Neutrophil (primary cell): ENCODE results near the gene KLHL29.

ENCODE experiments used
- H3K27ac ChIP-seq: fragments of 200-600 bp; sonication (generic); 2 replicates; pipeline ENCODE4 v1.5.1; 2016; ENCODE audit warnings: mild to moderate bottlenecking, moderate library complexity
- H3K27me3 ChIP-seq: fragments of 200-600 bp; sonication (generic); 2 replicates; pipeline ENCODE4 v1.6.0; 2016; ENCODE audit warnings: mild to moderate bottlenecking
- H3K36me3 ChIP-seq: fragments of 200-600 bp; sonication (generic); 2 replicates; pipeline ENCODE4 v1.5.1; 2017
- H3K4me1 ChIP-seq, 2 experiments: fragments of 200-600 bp in 1 of 2; sonication (generic) in 1 of 2; 1 replicate in 1 of 2; 2 replicates in 1 of 2; pipeline versions ENCODE4 v1.5.1 to v1.6.1; 2013 to 2016; ENCODE audit warnings: low read depth in 1 of 2, low read length in 1 of 2, mild to moderate bottlenecking in 1 of 2, moderate library complexity in 1 of 2; ENCODE audit not compliant: control insufficient read depth in 1 of 2, insufficient read depth in 1 of 2
- H3K4me3 ChIP-seq, 2 experiments: fragments of 200-600 bp in 1 of 2; sonication (generic) in 1 of 2; 1 replicate in 1 of 2; 2 replicates in 1 of 2; pipeline ENCODE4 v1.5.1; 2013 to 2016; ENCODE audit warnings: low read depth in 1 of 2, low read length in 1 of 2, mild to moderate bottlenecking in 1 of 2, moderate library complexity in 1 of 2
- H3K9me3 ChIP-seq: fragments of 200-600 bp; sonication (generic); 2 replicates; pipeline ENCODE4 v1.5.1; 2016
- TF ChIP-seq, protein P1 (sequence below): fragments of 200-600 bp; sonication (generic); IDR thresholded peaks from 2 replicates; pipeline ENCODE4 v1.5.1; 2016; ENCODE audit warnings: antibody characterized with exemption

KLHL29 gene

GRCh38 chr2:23757686-23758433 lies 372.9 kb downstream of the KLHL29 start:
- Histone ChIP-seq H3K36me3 (peaks cover 66% of the 10 kb centered on the region), H3K27ac (no peak overlapping the region)
- TF ChIP-seq, protein P1, sequence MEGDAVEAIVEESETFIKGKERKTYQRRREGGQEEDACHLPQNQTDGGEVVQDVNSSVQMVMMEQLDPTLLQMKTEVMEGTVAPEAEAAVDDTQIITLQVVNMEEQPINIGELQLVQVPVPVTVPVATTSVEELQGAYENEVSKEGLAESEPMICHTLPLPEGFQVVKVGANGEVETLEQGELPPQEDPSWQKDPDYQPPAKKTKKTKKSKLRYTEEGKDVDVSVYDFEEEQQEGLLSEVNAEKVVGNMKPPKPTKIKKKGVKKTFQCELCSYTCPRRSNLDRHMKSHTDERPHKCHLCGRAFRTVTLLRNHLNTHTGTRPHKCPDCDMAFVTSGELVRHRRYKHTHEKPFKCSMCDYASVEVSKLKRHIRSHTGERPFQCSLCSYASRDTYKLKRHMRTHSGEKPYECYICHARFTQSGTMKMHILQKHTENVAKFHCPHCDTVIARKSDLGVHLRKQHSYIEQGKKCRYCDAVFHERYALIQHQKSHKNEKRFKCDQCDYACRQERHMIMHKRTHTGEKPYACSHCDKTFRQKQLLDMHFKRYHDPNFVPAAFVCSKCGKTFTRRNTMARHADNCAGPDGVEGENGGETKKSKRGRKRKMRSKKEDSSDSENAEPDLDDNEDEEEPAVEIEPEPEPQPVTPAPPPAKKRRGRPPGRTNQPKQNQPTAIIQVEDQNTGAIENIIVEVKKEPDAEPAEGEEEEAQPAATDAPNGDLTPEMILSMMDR = no peak

More at GRCh38 chr2:23757686-23758433, 372.9 kb downstream of the KLHL29 start:
- Histone ChIP-seq H3K4me1 (no peaks in the 10 kb centered on the region), H3K9me3 (no peaks in the 10 kb centered on the region), H3K4me3 (no peak overlapping the region), H3K27me3 (no peaks in the 10 kb centered on the region)
